Urinary bladder (tissue), 4 donors: Measurements from ENCODE around the gene CD99. TPM values are rescaled to one million over a fixed set of nuclear protein-coding genes. Genes with fewer than 3 reads are reported as not detected.
"Not testable (repeated sequence)": the region's sequence is repeated elsewhere in the genome, so short reads cannot be mapped to it uniquely, and the experiment has no call there.

ENCODE experiments used
- DNase-seq: peaks from one replicate; pipeline ENCODE4 v3.0.0-alpha.2; 2015; ENCODE audit errors: extremely low spot score
- H3K27ac ChIP-seq: one replicate; pipeline ENCODE4 v1.5.1; 2013; ENCODE audit warnings: low read depth, mild to moderate bottlenecking, moderate library complexity
- H3K36me3 ChIP-seq: one replicate; pipeline ENCODE4 v1.6.1; 2013; ENCODE audit warnings: mild to moderate bottlenecking, moderate library complexity; ENCODE audit not compliant: insufficient read depth
- H3K4me1 ChIP-seq: one replicate; pipeline ENCODE4 v1.6.1; 2013; ENCODE audit warnings: mild to moderate bottlenecking, moderate library complexity; ENCODE audit not compliant: insufficient read depth
- H3K4me3 ChIP-seq: one replicate; pipeline ENCODE4 v1.5.1; 2013; ENCODE audit warnings: low read depth, low read length
- WGBS: extraction: QIAGEN DNeasy Blood & Tissue Kit; methylation state at CpG from one replicate; pipeline ENCODE4 v1.1.7; 2013; 5-methylcytosine and 5-hydroxymethylcytosine counted together
- polyA plus RNA-seq: library from polyadenylated mRNA; stranded (reverse); fragments of 200-250 nt; gene quantifications from one replicate; pipeline ENCODE4 v1.2.3, GENCODE V29; 2013
- total RNA-seq: library from RNA; depleted of rRNA; stranded (reverse); fragments of >200 nt; gene quantifications from one replicate; pipeline ENCODE4 v1.2.3, GENCODE V29; 2014
- donor health status: healthy with polysubstance abuse.
- donor health status: healthy.

The CD99 gene
- total and polyA plus RNA-seq, 2 donors: 95.6 to 496 TPM

DNA sequence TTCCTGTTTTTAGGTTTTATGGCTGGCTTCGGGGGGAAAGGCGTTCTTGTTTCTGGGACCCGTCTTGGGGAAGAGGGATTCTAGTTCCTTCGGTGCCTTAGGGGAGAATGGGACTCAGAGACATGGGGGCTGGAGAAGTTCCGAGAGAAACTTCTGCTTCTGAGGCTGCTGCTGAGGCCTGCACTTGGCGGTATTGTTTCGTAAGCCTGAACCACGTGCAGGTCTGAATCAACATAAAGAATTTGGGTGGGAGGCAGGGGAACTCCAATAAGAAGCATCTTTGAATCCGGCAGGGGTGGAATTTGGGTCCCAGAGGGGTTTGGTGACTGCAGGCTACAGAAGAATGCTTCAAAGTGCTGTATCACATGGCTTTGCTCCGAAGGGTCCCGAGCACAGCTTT, 75.8 kb downstream of the CD99 start:
- WGBS: 85% methylated on average over 11 of the region's 11 CpGs
- DNase-seq: no peak
- H3K36me3 ChIP-seq: no peaks in the 10 kb centered on the region
- no peaks in the 10 kb centered on the region for H3K4me1 ChIP-seq
- no peak overlapping the region for H3K27ac ChIP-seq
- no peak overlapping the region for H3K4me3 ChIP-seq

DNA sequence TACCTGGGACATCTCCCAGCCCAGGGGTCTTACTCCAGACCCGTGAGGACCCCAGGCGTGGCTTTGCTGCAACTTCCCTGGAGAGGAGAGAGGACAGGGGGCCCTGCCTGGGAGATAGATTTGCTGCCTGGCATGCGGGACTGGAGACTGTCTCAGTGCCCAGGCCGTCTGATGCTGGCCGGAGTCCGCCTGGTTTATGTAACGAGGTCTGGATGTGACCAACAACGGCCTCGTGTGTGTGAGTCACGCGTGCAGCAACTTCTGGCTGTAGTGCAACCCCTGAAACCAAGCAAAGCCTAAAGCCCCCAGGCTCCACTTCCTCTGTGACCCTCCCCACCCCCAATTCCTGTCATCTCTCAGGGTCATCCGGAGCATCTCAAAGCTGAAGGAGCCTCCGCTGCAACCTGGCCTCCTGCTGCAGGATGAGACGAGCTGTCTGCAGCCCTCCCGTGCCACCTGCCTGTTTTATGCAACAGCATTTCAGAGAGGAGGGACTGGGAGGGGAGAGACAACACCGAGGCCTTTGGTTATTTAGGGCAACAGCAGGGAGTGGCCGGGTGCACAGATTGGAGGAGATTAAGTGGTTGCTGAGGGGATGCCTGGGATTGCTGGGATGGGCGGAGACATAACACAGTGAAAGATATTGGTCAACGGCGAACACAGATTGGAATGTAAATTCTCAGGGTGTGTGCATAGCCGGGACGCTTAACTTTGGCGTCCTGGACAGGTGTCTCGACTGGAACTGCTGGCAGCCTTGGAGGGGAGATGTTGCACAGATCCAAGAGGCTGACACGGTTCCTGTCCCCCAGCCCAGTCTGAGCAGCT, 76.7 kb downstream of the CD99 start:
- WGBS: 35% methylated on average over 25 of the region's 25 CpGs
- no peaks in the 10 kb centered on the region for H3K4me1 ChIP-seq
- no peak for DNase-seq
- H3K4me3 ChIP-seq: no peak overlapping the region
- no peaks in the 10 kb centered on the region for H3K36me3 ChIP-seq
- no peak overlapping the region for H3K27ac ChIP-seq

DNA sequence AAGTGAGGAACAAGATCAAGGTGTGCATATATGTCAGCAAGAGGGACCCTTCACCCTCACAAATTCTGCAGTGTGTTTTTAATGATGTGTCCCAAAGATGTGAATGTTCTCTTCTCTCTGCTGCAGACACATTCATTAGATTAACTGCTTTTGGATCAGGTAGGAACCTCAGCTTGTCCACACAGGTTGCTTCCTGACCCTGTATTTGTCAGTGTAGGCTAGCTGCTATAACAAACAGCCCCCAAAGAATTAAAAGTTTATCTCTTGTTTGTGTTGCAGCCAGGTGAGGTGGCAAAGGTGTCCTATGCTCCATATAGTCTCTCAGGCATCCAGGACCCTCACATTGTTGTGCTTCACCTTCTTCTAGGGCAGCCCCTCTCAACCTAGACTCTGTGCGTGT, 78.5 kb downstream of the CD99 start:
- Histone ChIP-seq H3K4me3 (no peak overlapping the region), H3K36me3 (no peaks in the 10 kb centered on the region), H3K27ac (no peak overlapping the region), H3K4me1 (no peaks in the 10 kb centered on the region)
- WGBS: 92% methylated on average over 1 of the region's 1 CpG
- no peak for DNase-seq

DNA sequence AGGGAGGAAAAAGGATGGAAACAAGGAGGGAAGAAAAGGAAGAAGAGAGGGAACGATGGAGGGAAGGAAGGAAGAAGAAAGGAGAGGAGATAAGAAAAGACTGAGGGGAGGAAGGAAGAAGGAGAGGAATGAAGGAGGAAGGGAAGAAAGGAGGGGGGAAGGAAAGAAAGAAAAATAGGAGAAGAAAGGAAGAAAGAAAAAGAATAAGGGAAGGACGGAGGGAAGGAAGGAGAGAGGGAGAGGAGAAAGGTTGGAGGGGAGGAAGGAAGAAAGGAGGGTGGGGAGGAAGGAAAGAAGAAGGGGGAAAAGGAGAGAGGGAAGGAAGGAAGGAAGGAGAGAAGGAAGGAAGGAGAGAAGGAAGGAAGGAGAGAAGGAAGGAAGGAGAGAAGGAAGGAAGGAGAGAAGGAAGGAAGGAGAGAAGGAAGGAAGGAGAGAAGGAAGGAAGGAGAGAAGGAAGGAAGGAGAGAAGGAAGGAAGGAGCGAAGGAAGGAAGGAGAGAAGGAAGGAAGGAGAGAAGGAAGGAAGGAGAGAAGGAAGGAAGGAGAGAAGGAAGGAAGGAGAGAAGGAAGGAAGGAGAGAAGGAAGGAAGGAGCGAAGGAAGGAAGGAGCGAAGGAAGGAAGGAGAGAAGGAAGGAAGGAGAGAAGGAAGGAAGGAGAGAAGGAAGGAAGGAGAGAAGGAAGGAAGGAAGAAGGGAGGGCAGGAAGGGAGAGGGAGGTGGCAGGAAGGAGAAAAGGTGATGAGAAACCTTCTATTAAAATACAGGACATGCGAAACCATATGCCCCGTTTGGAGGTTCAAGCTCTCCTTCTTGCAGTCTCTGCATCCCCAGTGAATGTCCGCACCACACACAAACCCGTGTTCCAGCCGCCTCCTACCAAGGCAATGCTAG, 82.3 kb downstream of the CD99 start:
- not testable (repeated sequence) for DNase-seq, H3K36me3 ChIP-seq
- 83% methylated on average over 8 of the region's 10 CpGs for WGBS

GRCh38 chrX:2774057-2774456, 83.0 kb downstream of the CD99 start:
- Histone ChIP-seq H3K4me1 (no peaks in the 10 kb centered on the region), H3K36me3 (no peaks in the 10 kb centered on the region), H3K27ac (no peak overlapping the region), H3K4me3 (no peak overlapping the region)
- no peak for DNase-seq
- 76% methylated on average over 5 of the region's 5 CpGs for WGBS

More for the DNA sequence above, 82.3 kb downstream of the CD99 start:
- not testable (repeated sequence) for H3K4me1 ChIP-seq, H3K27ac ChIP-seq, H3K4me3 ChIP-seq

GRCh38 chrX:2774776-2775175, 83.7 kb downstream of the CD99 start:
- Histone ChIP-seq H3K4me1 (no peaks in the 10 kb centered on the region), H3K4me3 (no peak overlapping the region), H3K36me3 (no peaks in the 10 kb centered on the region), H3K27ac (no peak overlapping the region)
- WGBS: 94% methylated on average over 3 of the region's 3 CpGs
- DNase-seq: no peak

- H3K36me3 ChIP-seq, H3K4me1 ChIP-seq, H3K27ac ChIP-seq, H3K4me3 ChIP-seq, DNase-seq: not testable (repeated sequence)
- 76% methylated on average over 12 of the region's 12 CpGs for WGBS
Observed at GRCh38 chrX:2780472-2781225, 89.6 kb downstream of the CD99 start.

DNA sequence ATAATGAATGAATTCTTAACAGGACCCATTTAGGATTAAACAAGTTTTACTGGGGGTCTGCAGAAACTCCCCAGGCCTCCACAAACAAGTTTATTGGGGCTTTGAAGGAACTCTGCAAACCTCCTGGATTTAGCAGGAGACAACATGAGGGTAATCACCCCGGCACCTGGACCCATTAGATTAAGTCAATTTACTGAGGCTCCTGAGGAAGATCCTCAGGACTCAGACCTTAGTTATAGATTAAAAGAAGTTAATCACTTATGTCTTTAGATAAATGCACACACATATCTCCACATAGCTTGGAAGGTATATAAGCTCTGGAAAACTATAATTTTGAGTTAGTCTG, 90.1 kb downstream of the CD99 start:
- Histone ChIP-seq H3K36me3 (no peaks in the 10 kb centered on the region), H3K4me1 (no peaks in the 10 kb centered on the region), H3K4me3 (no peak overlapping the region), H3K27ac (no peak overlapping the region)
- 91% methylated on average over 1 of the region's 1 CpG for WGBS
- no peak for DNase-seq

- no peak for DNase-seq
- H3K27ac ChIP-seq: no peak overlapping the region
- 33% methylated on average over 6 of the region's 6 CpGs for WGBS
- no peaks in the 10 kb centered on the region for H3K4me1 ChIP-seq
- H3K36me3 ChIP-seq: no peaks in the 10 kb centered on the region
- no peak overlapping the region for H3K4me3 ChIP-seq
Observed at GRCh38 chrX:2781698-2782097, 90.6 kb downstream of the CD99 start.

DNA sequence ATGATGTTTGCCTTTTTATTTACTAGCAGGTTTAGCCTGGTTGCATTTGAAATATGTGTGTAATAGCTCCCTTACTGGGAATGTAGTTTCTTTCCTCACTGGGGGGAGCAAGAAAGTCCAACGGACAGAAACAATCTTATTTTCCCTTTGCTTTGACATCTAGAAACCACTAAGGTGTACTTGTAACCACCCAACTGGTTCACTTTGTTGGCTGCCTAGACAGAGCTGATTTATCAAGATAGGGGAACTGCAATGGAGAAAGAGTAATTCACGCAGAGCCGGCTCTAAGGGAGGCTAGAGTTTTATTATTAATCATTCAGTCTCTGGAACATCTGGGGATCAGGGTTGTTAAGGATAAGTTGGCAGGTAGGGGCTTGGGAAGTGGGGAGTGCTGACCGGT, 91.1 kb downstream of the CD99 start:
- H3K27ac ChIP-seq: no peak overlapping the region
- 66% methylated on average over 4 of the region's 4 CpGs for WGBS
- no peaks in the 10 kb centered on the region for H3K36me3 ChIP-seq
- no peaks in the 10 kb centered on the region for H3K4me1 ChIP-seq
- DNase-seq: no peak
- H3K4me3 ChIP-seq: no peak overlapping the region

DNA sequence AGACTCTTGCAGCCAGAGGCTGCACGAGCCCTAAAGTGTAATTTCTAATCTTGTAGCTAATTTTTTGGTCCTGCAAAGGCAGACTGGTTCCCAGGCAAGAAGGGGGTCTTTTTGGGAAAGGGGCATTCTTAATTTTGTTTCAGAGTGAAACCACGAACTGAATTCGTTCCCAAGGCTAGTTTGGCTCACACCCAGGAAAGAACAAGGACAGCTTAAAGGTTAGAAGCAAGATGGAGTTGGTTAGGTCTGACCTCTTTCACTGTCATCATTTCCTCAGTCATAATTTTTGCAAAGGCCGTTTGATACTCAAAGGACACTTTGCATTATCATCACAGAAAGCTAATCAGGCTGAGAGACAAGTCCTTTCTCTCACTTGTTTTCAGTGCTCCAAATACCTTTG, 91.7 kb downstream of the CD99 start:
- Histone ChIP-seq H3K4me1 (no peaks in the 10 kb centered on the region), H3K36me3 (no peaks in the 10 kb centered on the region), H3K27ac (no peak overlapping the region), H3K4me3 (no peak overlapping the region)
- no peak for DNase-seq
- 76% methylated on average over 4 of the region's 4 CpGs for WGBS

- H3K27ac ChIP-seq: no peak overlapping the region
- H3K36me3 ChIP-seq: no peaks in the 10 kb centered on the region
- H3K4me1 ChIP-seq: no peaks in the 10 kb centered on the region
- no peak overlapping the region for H3K4me3 ChIP-seq
- no peak for DNase-seq
- WGBS: 67% methylated on average over 6 of the region's 6 CpGs
Observed at GRCh38 chrX:2784026-2784425, 92.9 kb downstream of the CD99 start.

DNA sequence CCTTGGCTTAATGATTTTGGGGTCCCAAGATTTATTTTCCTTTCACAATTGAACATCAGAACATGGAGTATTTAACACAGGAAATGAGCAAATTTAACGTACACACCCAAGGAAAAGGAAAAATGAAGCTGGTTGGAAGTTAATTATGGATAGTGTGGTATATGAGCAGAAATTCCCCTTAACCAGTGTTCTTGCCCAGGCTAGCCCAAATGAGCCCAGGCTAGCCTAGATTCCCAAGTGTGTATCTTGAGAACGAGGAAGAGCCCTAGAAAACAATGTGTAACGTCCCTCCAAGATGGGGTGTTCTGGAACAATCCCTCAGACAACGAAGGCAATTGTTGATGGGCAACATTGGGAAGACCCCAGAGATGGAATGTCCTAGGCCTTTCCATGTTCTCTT, 94.4 kb downstream of the CD99 start:
- H3K27ac ChIP-seq: no peak overlapping the region
- no peak overlapping the region for H3K4me3 ChIP-seq
- 88% methylated on average over 4 of the region's 4 CpGs for WGBS
- DNase-seq: no peak
- no peaks in the 10 kb centered on the region for H3K36me3 ChIP-seq
- no peaks in the 10 kb centered on the region for H3K4me1 ChIP-seq
